ENCODE measurements around the gene DLGAP4.
"Not testable (repeated sequence)": the region's sequence is repeated elsewhere in the genome, so short reads cannot be mapped to it uniquely, and the experiment has no call there.

DLGAP4 gene

GRCh38 chr20:36355469-36356171 is 49.5 kb downstream of the DLGAP4 start:
- no peak for DNase-seq

- DNase-seq, result no peak
Observed at GRCh38 chr20:36359668-36360406, 53.7 kb downstream of the DLGAP4 start.

- DNase-seq, result no peak
Observed at GRCh38 chr20:36360429-36360828, 54.3 kb downstream of the DLGAP4 start.

- DNase-seq, result no peak
Observed at GRCh38 chr20:36361406-36361805, 55.3 kb downstream of the DLGAP4 start.

GRCh38 chr20:36362261-36362660 is 56.1 kb downstream of the DLGAP4 start:
- DNase-seq, result no peak

- no peak for DNase-seq
Observed at GRCh38 chr20:36362978-36363713, 57.0 kb downstream of the DLGAP4 start.

GRCh38 chr20:36364506-36364905 is 58.4 kb downstream of the DLGAP4 start:
- no peak for DNase-seq

GRCh38 chr20:36366623-36367369 is 60.7 kb downstream of the DLGAP4 start:
- no peak for DNase-seq

- no peak for DNase-seq
Observed at GRCh38 chr20:36367370-36367745, 61.2 kb downstream of the DLGAP4 start.

- no peak for DNase-seq
Observed at GRCh38 chr20:36367907-36368799, 62.0 kb downstream of the DLGAP4 start.

- DNase-seq, result no peak
Observed at GRCh38 chr20:36368869-36369268, 62.7 kb downstream of the DLGAP4 start.

GRCh38 chr20:36369739-36370138 is 63.6 kb downstream of the DLGAP4 start:
- no peak for DNase-seq

GRCh38 chr20:36370991-36371790 is 65.1 kb downstream of the DLGAP4 start:
- no peak for DNase-seq

GRCh38 chr20:36372666-36373065 is 66.5 kb downstream of the DLGAP4 start:
- DNase-seq, result no peak

GRCh38 chr20:36373089-36373488 is 67.0 kb downstream of the DLGAP4 start:
- no peak for DNase-seq

- DNase-seq, result no peak
Observed at GRCh38 chr20:36374995-36375394, 68.9 kb downstream of the DLGAP4 start.

- DNase-seq, result no peak
Observed at GRCh38 chr20:36377348-36378326, 71.5 kb downstream of the DLGAP4 start.

GRCh38 chr20:36378686-36379085 is 72.5 kb downstream of the DLGAP4 start:
- no peak for DNase-seq

GRCh38 chr20:36379914-36380313 is 73.8 kb downstream of the DLGAP4 start:
- DNase-seq, result not testable (repeated sequence)
